IMR-90 (cell line): ENCODE measurements around the gene TRABD2A. TPM values are rescaled to one million over a fixed set of nuclear protein-coding genes. Genes with fewer than 3 reads are reported as not detected.

Source experiments
- ATAC-seq: fragments of 200-7000 bp; cut with Tn5 transposase; 2 replicates; pipeline ENCODE4 v1.9.1; 2020; ENCODE audit warnings: low read depth, mild to moderate bottlenecking, moderate library complexity
- BruUV-seq: library from RNA; stranded (reverse); fragments of 400-500 nt; replicated peaks from 2 replicates; lab custom pipeline; 2021; lab: Mats Ljungman, UMichigan
- CTCF ChIA-PET: fragments of 300-600 bp; formaldehyde crosslinking; extraction: SDS; loops from one replicate; lab custom pipeline; 2021; ENCODE audit warnings: antibody characterized with exemption; lab: Yijun Ruan, JAX
- POLR2A ChIA-PET: fragments of 300-600 bp; sonication (Branson Sonifier 250); formaldehyde crosslinking; loops from one replicate; lab custom pipeline; 2022; ENCODE audit warnings: antibody characterized with exemption; ENCODE audit not compliant: unreplicated experiment; lab: Charles Lee
- DNase-seq: peaks from one replicate; pipeline ENCODE4 v3.0.0; 2013
- H2AFZ ChIP-seq: replicated peaks from 2 replicates; pipeline ENCODE3; 2013; ENCODE audit warnings: low read length, mild to moderate bottlenecking; ENCODE audit not compliant: poor library complexity
- H2AK5ac ChIP-seq: 2 replicates; pipeline ENCODE4 v1.6.1; 2013; ENCODE audit warnings: low read depth, low read length, inconsistent platforms
- H2AK9ac ChIP-seq: replicated peaks from 2 replicates; pipeline ENCODE3; 2013; ENCODE audit warnings: mild to moderate bottlenecking, low read depth, low read length, moderate library complexity; ENCODE audit not compliant: poor library complexity
- H2BK120ac ChIP-seq: 2 replicates; pipeline ENCODE4 v1.6.1; 2013; ENCODE audit warnings: low read depth, low read length, inconsistent platforms
- H2BK15ac ChIP-seq: 3 replicates; pipeline ENCODE4 v1.6.1; 2013; ENCODE audit warnings: low read depth, low read length, inconsistent platforms
- H2BK20ac ChIP-seq: 2 replicates; pipeline ENCODE4 v1.6.1; 2013; ENCODE audit warnings: low read depth, mild to moderate bottlenecking, inconsistent platforms, low read length, moderate library complexity
- H2BK5ac ChIP-seq: 2 replicates; pipeline ENCODE4 v1.6.1; 2013; ENCODE audit warnings: mild to moderate bottlenecking, low read depth, low read length, inconsistent platforms; ENCODE audit not compliant: poor library complexity, severe bottlenecking
- H3K14ac ChIP-seq: replicated peaks from 2 replicates; pipeline ENCODE4 v1.6.1; 2013; ENCODE audit warnings: low read depth, low read length, inconsistent platforms
- H3K18ac ChIP-seq: 2 replicates; pipeline ENCODE4 v1.6.1; 2013; ENCODE audit warnings: low read depth, low read length, control low read depth
- H3K23ac ChIP-seq: 2 replicates; pipeline ENCODE4 v1.6.1; 2013; ENCODE audit warnings: low read depth, low read length, inconsistent platforms
- H3K27ac ChIP-seq: 2 replicates; pipeline ENCODE4 v1.5.1; 2013; ENCODE audit warnings: mild to moderate bottlenecking, control low read depth, low read length; ENCODE audit not compliant: insufficient read depth
- H3K27me3 ChIP-seq: 2 replicates; pipeline ENCODE4 v1.6.1; 2013; ENCODE audit warnings: low read length; ENCODE audit not compliant: control insufficient read depth, insufficient read depth
- H3K36me3 ChIP-seq: 2 replicates; pipeline ENCODE4 v1.6.1; 2013; ENCODE audit warnings: low read length, mixed read lengths; ENCODE audit not compliant: control insufficient read depth, insufficient read depth
- H3K4ac ChIP-seq: 2 replicates; pipeline ENCODE4 v1.6.1; 2013; ENCODE audit warnings: low read depth, low read length, inconsistent platforms
- H3K4me1 ChIP-seq: 2 replicates; pipeline ENCODE4 v1.6.1; 2013; ENCODE audit warnings: low read length, mixed read lengths; ENCODE audit not compliant: control insufficient read depth, insufficient read depth
- H3K4me2 ChIP-seq: 2 replicates; pipeline ENCODE4 v1.6.1; 2013; ENCODE audit warnings: low read depth, mild to moderate bottlenecking, control low read depth, low read length, moderate library complexity
- H3K4me3 ChIP-seq: 2 replicates; pipeline ENCODE4 v1.5.1; 2013; ENCODE audit warnings: low read depth, mild to moderate bottlenecking, control low read depth, low read length, moderate library complexity; ENCODE audit not compliant: insufficient read depth
- H3K56ac ChIP-seq: 2 replicates; pipeline ENCODE4 v1.6.1; 2013; ENCODE audit warnings: low read length, inconsistent platforms; ENCODE audit not compliant: insufficient read depth; ENCODE audit errors: extremely low read depth
- H3K79me1 ChIP-seq, 2 experiments: 2 replicates each; pipeline ENCODE4 v1.6.1; 2013; ENCODE audit warnings: low read length in 2 of 2, inconsistent platforms in 1 of 2, low read depth in 1 of 2
- H3K9ac ChIP-seq: 2 replicates; pipeline ENCODE4 v1.6.1; 2013; ENCODE audit warnings: low read depth, low read length, control low read depth
- H3K9me1 ChIP-seq: 2 replicates; pipeline ENCODE4 v1.6.1; 2013; ENCODE audit warnings: low read length, inconsistent platforms; ENCODE audit not compliant: insufficient read depth
- H3K9me3 ChIP-seq: 2 replicates; pipeline ENCODE4 v1.6.1; 2013; ENCODE audit warnings: low read length; ENCODE audit not compliant: control insufficient read depth, insufficient read depth
- H4K20me1 ChIP-seq: 2 replicates; pipeline ENCODE4 v1.6.1; 2013; ENCODE audit warnings: low read length, inconsistent platforms; ENCODE audit not compliant: insufficient read depth
- H4K5ac ChIP-seq: 2 replicates; pipeline ENCODE4 v1.6.1; 2013; ENCODE audit warnings: mild to moderate bottlenecking, low read depth, low read length, control low read depth
- H4K8ac ChIP-seq, 2 experiments: 2 replicates each; pipeline ENCODE4 v1.6.1; 2013; ENCODE audit warnings: low read depth in 2 of 2, low read length in 2 of 2, control low read depth in 1 of 2, inconsistent platforms in 1 of 2
- H4K91ac ChIP-seq: 2 replicates; pipeline ENCODE4 v1.6.1; 2013; ENCODE audit warnings: low read depth, low read length, inconsistent platforms; ENCODE audit not compliant: insufficient read depth
- CHD1 ChIP-seq: IDR thresholded peaks from 2 replicates; pipeline ENCODE4 v1.6.1; 2012; ENCODE audit warnings: low read depth, low read length, improper control_type of control experiment
- MAFK ChIP-seq: IDR thresholded peaks from 2 replicates; pipeline ENCODE4 v1.6.1; 2012; ENCODE audit warnings: low read depth, low read length, improper control_type of control experiment
- MXI1 ChIP-seq: IDR thresholded peaks from 2 replicates; pipeline ENCODE4 v1.6.1; 2012; ENCODE audit warnings: low read depth, mild to moderate bottlenecking, low read length, moderate library complexity, borderline replicate concordance
- POLR2A ChIP-seq: IDR thresholded peaks from 2 replicates; pipeline ENCODE4 v1.6.1; 2012; ENCODE audit warnings: mild to moderate bottlenecking, low read depth, low read length
- RAD21 ChIP-seq: IDR thresholded peaks from 2 replicates; pipeline ENCODE4 v1.6.1; 2012; ENCODE audit warnings: low read length, improper control_type of control experiment
- RFX5 ChIP-seq: IDR thresholded peaks from 2 replicates; pipeline ENCODE4 v1.8.0; 2012; ENCODE audit warnings: low read depth, mild to moderate bottlenecking, low read length, moderate library complexity
- WGBS, 2 experiments: methylation state at CpG; one replicate each; pipeline versions ENCODE4 v1.1.5 to v1.1.7; 2013; ENCODE audit warnings: missing lambda C conversion rate in 2 of 2; ENCODE audit not compliant: insufficient read length in 1 of 2; ENCODE audit errors: extremely low coverage in 2 of 2; 5-methylcytosine and 5-hydroxymethylcytosine counted together
- dilution Hi-C: fragments of 300-500 bp; cut with HindIII; formaldehyde crosslinking; loops from one replicate; pipeline ENCODE4 v1.14.3; 2018; ENCODE audit warnings: low sequenced_read_pairs; ENCODE audit not compliant: unreplicated experiment
- in situ Hi-C: fragments of 300-500 bp; cut with MboI; formaldehyde crosslinking; loops from 3 replicates; pipeline ENCODE4 v1.14.3; 2019; ENCODE audit warnings: low sequenced_read_pairs, inconsistent platforms, mixed read lengths
- intact Hi-C: fragments of 100-400 bp; cut with micrococcal nuclease; formaldehyde crosslinking; loops from 2 replicates; pipeline ENCODE4 v1.10.0; 2022
- polyA plus RNA-seq, 3 experiments: library from polyadenylated mRNA; depleted of rRNA; stranded (reverse); fragments of >200 nt; gene quantifications; 2 replicates each; pipeline ENCODE4 v1.2.3, GENCODE V29; 2012; ENCODE audit warnings: low replicate concordance in 1 of 3
- total RNA-seq: library from RNA; depleted of rRNA; stranded (reverse); fragments of >200 nt; gene quantifications from 2 replicates; pipeline ENCODE4 v1.2.3, GENCODE V29; 2012
- TF ChIP-seq, protein P1 (sequence below): fragments of 150-350 bp; IDR thresholded peaks from 2 replicates; pipeline ENCODE4 v1.6.1; 2016; ENCODE audit warnings: low read depth, mild to moderate bottlenecking, low read length, moderate library complexity, borderline replicate concordance
- TF ChIP-seq, protein P2 (sequence below): conservative IDR thresholded peaks from 2 replicates; pipeline ENCODE4 v1.5.1; 2012; ENCODE audit warnings: mild to moderate bottlenecking, low read depth, low read length, improper control_type of control experiment

TRABD2A gene
- total and polyA plus RNA-seq, 2 of the 4 experiments (the other 2 are of a cell fraction): 17.6 to 20.3 TPM

DNA sequence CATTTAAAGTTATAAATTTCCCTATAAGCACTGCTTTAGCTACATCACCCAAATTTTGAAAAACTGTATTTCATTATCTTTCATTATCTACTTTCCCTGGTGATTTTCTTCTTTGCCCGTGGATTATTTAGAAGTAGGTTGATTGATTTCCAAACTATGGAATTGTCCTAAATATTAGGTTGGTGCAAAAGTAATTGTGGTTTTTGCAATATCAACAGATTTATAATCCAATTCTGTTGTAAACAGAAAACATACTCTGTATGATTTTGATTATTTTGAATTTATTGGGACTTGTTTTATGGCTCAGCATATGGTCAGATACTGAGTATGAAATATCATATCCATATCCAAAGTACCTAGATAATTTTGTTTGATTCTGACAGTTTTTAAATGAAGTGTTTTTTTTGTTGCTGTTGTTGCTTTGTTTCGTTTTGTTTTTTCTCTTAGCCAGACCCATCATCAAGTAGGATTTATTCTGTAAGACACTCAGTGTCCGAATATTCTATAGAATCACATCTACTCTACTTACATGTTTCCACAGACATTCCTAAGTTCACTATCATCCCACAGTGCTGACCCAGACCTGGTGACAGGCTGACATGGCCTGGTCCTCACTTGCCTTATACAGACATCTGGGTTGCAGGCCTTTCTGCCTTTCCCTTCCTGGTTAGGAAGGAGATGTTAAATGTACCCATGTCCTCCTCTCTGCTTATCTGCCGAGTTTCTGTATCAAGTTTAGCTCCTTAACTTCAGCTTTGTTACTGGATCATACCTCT, 2.1 kb upstream of the TRABD2A start:
- peak overlapping the region; percentile 30; the same call in 1 of the 2 replicates for H3K56ac ChIP-seq
- peaks cover 5 to 26% of the 10 kb centered on the region in 2 experiments; a peak in 3 of 4 replicates for H3K79me1 ChIP-seq
- peak overlapping the region; percentile 78 for H3K14ac ChIP-seq
- no peaks in the 10 kb centered on the region for H3K36me3 ChIP-seq
- peaks cover 8% of the 10 kb centered on the region; the same call in 1 of the 2 replicates for H3K9me1 ChIP-seq
- in situ Hi-C loops (loop anchor here (5.0 kb wide), 1 partner anchor 391 kb away; no protein-coding TSS in a partner anchor), dilution Hi-C loops (no loop called here), intact Hi-C loops (loop anchor here (1.0 kb wide), 3 partner anchors 22 to 388 kb away; partner anchors contain the start of gene TMSB10)
- H3K9ac ChIP-seq: peak overlapping the region; percentile 1; the same call in 1 of the 2 replicates
- no peaks in the 10 kb centered on the region for H3K9me3 ChIP-seq
- H4K20me1 ChIP-seq: no peaks in the 10 kb centered on the region
- no CpG with 5 or more reads among the region's 4 CpGs for WGBS, 2 experiments
- peak overlapping the region; percentile 80; the same call in 1 of the 2 replicates for H3K23ac ChIP-seq
- peak overlapping the region; percentile 4 for H4K5ac ChIP-seq
- H3K4ac ChIP-seq: peak overlapping the region; percentile 78
- ChIA-PET POLR2A (no interaction called here), CTCF (interaction anchor here (0.8 to 2.2 kb wide), 6 partner anchors 18 to 123 kb away, joined by 3 to 8 read pairs (median 4); no protein-coding TSS in a partner anchor)
- H3K4me3 ChIP-seq: no peak overlapping the region
- H3K27ac ChIP-seq: peak overlapping the region; percentile 0; the same call in 1 of the 2 replicates
- TF ChIP-seq RFX5: no peak
- no peak for TF ChIP-seq RAD21
- TF ChIP-seq, protein P1, sequence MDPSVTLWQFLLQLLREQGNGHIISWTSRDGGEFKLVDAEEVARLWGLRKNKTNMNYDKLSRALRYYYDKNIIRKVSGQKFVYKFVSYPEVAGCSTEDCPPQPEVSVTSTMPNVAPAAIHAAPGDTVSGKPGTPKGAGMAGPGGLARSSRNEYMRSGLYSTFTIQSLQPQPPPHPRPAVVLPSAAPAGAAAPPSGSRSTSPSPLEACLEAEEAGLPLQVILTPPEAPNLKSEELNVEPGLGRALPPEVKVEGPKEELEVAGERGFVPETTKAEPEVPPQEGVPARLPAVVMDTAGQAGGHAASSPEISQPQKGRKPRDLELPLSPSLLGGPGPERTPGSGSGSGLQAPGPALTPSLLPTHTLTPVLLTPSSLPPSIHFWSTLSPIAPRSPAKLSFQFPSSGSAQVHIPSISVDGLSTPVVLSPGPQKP: no peak
- peak; percentile 24; the same call in 1 of the 2 replicates for TF ChIP-seq MAFK
- TF ChIP-seq MXI1: no peak
- TF ChIP-seq, protein P2, sequence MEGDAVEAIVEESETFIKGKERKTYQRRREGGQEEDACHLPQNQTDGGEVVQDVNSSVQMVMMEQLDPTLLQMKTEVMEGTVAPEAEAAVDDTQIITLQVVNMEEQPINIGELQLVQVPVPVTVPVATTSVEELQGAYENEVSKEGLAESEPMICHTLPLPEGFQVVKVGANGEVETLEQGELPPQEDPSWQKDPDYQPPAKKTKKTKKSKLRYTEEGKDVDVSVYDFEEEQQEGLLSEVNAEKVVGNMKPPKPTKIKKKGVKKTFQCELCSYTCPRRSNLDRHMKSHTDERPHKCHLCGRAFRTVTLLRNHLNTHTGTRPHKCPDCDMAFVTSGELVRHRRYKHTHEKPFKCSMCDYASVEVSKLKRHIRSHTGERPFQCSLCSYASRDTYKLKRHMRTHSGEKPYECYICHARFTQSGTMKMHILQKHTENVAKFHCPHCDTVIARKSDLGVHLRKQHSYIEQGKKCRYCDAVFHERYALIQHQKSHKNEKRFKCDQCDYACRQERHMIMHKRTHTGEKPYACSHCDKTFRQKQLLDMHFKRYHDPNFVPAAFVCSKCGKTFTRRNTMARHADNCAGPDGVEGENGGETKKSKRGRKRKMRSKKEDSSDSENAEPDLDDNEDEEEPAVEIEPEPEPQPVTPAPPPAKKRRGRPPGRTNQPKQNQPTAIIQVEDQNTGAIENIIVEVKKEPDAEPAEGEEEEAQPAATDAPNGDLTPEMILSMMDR: no peak
- no peak for TF ChIP-seq POLR2A
- no peak for TF ChIP-seq CHD1
- DNase-seq: peak; percentile 83
- ATAC-seq: no peak
- H2BK5ac ChIP-seq: peak overlapping the region; percentile 62
- BruUV-seq: no TSS peak
- H3K4me1 ChIP-seq: peaks cover 12% of the 10 kb centered on the region
- H3K18ac ChIP-seq: peak overlapping the region; percentile 31
- no peak overlapping the region for H2AK9ac ChIP-seq
- H2AFZ ChIP-seq: peak overlapping the region; percentile 71
- H2BK20ac ChIP-seq: peak overlapping the region; percentile 86
- peak overlapping the region; percentile 5; the same call in 1 of the 2 replicates for H3K4me2 ChIP-seq
- no peaks in the 10 kb centered on the region for H3K27me3 ChIP-seq
- H4K8ac ChIP-seq: peak overlapping the region; percentile 61 to 92
- peak overlapping the region; percentile 86 for H2BK120ac ChIP-seq
- peak overlapping the region; percentile 3 for H2AK5ac ChIP-seq
- H4K91ac ChIP-seq: peak overlapping the region; percentile 90
- H2BK15ac ChIP-seq: peak overlapping the region; percentile 93
